Hindlimb muscle (tissue), 1 donor: ENCODE data around the gene MELTF. TPM values are rescaled to one million over a fixed set of nuclear protein-coding genes. Genes with fewer than 3 reads are reported as not detected.
A peak's percentile ranks its signal among the peaks of the same experiment; 100 is the strongest.

Source experiments
- DNase-seq: peaks from one replicate; pipeline ENCODE4 v3.0.0-alpha.2; 2013
- polyA plus RNA-seq: library from polyadenylated mRNA; unstranded; fragments of 120-200 nt; gene quantifications from one replicate; pipeline ENCODE4 v1.2.1, GENCODE V29; 2013; ENCODE audit not compliant: insufficient read length

MELTF gene
- polyA plus RNA-seq, 1 donor, result 11.2 TPM

DNA sequence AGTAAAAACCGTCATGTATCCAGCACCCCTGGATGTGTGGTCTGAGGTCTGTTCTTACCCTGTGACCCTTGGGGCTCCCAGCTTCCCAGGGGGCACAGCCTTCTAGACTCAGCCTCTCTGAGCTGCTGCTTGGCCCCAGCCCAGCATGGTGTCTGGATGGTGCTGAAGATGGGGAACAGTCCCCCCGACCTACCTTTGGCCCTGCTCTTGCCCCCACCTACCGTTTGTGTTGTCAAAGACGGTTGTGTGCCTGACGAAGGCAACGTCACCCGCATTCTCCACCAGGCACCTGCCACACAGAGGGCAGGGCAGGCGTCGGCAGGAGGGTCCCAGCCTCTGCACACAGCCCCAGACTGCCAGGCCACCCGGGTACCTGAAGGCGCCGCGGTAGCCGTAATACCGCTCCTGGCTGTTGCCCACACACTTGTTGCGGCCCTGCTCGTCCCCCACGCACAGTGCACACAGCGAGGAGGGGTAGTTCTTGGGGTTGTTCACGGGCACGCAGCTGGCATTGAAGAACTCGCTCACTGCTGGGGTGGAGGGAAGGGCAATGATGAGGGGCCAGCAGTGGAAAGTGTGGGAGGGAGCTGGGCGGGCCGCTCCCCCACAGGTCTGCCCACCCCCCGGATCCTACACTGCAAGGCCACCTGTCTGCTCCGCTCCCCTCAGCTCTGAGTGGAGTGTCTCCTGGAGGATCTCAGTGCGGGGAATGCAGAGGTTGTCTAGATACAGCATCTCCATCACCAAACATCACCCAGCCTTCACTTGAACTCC is 21.0 kb downstream of the MELTF start:
- DNase-seq, result no peak

- no peak for DNase-seq
Observed at GRCh38 chr3:197007953-197008352, 21.7 kb downstream of the MELTF start.

GRCh38 chr3:197007296-197007940 is 22.2 kb downstream of the MELTF start:
- no peak for DNase-seq

DNA sequence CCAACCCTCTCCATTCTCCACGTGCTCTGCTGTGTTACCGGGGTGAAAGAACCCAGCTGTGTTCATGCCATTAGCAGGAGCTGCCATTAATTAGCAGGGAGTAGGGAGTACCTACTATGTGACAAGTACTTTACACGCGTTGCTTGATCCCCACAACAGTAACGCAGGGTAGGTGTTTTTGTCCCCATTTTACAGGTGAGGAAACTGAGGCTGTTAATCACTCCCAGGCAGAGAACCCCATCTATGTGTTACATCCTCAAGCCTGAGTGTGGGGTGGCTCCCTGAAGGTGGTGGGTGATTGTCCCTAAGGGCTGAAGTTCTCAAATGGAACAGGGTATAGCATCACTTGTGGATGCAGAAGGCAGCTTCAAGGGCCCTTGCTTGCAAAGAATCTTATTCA is 22.8 kb downstream of the MELTF start:
- no peak for DNase-seq

GRCh38 chr3:197006446-197006845 is 23.2 kb downstream of the MELTF start:
- no peak for DNase-seq

DNA sequence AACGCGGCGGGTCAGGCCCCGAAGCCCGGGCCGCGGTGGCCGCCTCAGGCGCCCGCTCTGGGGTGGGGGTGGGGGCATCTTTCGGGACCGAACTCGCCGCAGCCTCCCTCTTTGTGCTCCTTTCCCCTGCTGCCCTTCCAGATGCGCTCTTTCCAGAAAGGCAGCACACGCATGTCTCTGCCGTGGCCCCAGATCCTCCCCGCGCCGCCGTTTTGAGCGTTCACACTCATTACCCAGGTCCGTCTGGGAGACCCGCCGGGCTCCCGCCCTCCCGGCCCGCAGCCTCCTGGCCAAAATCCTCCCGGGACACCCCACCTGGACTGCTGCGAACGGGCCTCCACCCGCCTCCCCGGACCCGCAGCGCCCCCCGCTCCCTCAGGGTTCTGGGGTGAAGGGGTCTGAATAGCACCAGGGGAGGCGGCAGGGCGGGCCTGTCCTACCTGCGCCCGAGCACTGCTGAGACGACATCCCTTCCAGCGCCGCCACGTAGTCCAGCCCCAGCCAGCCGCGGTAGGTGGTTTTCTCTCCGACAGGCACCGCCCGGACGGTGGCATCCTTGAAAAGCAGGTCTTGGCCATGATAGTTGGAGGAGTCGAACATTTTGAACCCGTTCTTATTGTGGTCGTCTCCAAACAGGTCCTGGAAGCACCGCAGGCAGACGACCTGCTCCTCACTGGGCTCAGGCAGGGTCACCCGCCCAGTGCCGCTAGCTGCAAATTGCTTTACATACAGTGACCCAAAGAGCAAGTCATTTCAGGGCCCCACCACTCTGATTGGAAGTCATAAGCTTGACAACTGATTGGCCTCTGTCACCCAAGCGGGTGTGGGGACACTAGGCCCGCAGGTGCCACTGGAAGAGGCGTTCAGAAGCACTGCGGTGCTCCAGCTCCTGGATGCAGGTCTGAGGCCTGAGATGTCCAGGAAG is 25.9 kb downstream of the MELTF start:
- DNase-seq, result no peak

GRCh38 chr3:197002701-197003454 is 26.7 kb downstream of the MELTF start:
- DNase-seq, result peak; percentile 78

- DNase-seq, result no peak
Observed at GRCh38 chr3:197001972-197002700, 27.5 kb downstream of the MELTF start.

DNA sequence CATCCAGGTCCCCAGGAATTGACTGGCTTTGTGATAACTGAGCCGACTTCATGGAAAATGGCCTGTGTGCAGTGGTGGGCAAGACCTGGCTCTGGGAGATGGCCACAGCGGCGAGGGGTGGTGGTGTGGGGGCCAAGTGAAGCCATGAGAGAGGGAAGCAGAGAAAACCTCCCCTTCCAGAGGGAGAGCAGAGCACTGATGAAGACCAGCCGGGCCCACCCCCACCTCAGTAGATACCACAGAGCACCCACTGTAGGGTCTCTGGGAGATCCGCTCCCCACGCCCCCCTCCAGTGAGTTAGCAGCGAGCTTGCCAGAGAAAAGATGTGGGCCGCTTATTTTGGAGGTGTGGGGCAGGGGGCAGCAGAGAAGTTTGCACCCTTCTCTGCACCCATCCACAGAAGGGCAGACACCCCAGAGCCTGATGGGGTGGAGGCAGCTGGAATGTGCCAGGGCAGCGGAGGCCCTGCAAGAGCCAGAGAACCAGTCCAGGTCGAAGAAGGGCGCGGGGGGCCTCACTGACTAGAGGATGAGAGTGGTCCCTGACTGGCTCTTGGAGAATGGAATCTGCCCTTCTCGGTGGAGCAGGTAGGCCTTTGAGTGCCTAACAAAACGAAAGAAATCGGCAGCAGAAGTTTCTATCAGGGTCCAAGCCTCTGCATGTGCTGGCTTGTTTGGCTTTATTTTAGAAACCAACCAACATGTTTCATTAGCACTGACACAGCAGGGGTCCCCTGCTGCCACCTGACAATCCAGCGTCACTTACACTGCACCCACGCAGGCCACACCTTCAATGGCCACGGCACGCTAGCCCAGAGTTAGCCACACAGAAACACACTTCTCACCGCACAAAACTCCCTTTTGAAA is 28.3 kb downstream of the MELTF start:
- DNase-seq, result no peak

DNA sequence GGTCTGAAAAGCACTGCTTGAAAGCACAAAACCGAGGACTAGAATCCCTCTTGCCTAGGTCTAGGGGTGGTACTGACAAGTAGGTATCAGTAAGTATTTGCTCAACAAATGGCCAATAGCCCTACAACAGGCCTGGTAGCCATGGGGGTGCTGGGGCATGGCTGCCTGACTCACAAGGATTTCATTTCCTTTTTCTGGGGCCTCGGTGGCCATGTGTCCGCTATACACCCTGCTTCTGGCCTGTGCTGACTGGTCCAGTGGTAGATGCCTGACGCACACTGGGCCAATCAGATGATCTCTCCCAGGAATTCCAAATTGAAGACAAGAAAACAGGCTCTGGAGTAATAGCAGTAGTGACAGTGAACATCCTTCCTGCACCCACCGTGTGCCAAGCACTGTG is 29.4 kb downstream of the MELTF start:
- no peak for DNase-seq

DNA sequence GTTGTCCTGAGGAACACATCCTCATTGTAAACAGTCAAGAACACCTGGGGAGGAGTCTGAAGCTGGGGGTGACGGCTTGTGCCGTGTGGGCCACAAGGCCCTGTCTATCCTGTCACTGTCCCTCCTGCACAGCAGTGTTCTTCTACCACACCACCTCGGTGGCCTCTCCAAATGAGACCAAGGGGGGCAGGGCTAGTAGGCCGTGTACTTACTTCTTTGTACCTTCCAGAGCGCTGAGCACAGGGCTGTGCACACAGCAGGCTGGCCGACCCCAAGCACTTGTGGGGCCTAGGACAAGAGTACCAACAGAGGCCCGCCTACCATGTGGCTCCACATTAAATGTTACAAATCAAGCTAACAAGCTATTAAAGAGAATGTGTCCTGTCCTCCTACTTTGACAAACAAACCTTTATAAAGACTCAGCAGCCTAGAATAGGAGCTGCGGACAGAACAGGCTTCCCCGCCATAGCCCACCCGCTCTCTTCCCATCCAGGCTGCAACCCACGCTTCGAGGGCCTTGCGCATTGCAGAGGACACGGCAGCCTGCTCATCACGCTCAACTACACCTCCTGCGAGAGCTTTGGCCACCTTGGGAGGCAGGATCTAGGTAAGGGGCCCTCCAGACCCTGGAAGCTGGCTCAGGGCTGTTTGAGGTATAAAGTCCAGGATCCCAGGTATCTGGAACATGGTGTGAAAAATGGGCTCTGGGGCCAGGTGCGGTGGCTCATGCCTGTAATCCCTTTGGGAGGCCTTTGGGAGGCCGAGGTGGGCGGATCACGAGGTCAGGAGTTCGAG is 30.5 kb downstream of the MELTF start:
- no peak for DNase-seq

DNA sequence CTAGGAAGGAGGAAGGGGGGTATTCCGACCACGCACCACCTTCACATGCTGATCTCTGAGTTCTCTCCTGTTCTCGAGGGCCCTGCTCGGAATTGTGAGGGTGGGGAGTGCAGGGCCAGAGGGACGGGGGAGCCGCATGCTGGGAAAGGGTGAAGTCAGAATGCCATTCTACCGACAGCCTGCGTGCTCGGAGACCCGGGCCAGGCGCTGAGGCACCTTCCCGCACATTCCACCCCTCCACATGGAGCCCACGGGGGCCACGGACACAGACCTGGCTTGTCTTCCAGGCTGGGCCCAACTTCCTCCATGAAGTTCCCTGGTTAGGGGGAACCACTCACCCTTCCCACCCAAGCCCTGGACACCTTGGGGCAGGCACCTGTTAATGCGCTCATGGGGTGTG is 32.3 kb downstream of the MELTF start:
- DNase-seq, result no peak

DNA sequence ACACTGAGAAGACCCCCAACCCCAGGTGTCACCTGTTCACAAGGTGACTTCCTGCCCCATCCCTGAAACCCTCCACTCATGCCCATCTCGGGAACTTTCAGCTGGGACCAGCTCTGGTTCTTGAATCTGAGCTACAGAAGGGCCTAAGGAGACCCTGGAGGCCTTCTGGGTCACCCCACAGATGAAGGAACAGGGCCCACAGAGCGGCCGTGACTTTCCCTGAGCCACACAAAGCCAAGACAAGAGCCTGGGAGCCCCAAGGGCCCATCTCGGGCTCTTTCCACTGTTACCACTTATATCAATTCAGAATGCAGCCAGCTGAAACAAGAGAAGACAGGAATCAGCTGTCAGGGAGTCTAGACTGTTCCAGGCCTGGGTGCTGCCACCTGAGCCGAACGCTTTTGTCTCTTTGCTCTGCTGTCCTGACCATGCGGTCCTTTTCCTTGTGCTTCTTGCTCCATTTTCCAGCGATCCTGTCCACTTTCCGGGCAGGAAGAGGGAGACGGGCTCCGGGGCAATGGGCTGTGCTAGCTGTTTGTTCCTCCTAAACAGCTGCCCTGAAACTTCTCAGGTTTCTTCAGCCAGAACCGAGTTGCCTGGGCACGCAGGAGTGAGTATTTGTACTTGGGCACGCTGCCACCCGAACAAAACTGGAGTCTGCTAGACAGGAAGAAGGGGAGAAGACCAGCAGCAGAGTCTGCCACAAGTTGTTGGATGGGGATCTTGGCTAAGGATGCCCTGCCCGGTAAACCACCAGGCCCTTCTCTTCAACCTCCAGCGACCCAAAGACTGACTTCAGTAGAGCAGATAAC is 33.0 kb downstream of the MELTF start:
- no peak for DNase-seq

DNA sequence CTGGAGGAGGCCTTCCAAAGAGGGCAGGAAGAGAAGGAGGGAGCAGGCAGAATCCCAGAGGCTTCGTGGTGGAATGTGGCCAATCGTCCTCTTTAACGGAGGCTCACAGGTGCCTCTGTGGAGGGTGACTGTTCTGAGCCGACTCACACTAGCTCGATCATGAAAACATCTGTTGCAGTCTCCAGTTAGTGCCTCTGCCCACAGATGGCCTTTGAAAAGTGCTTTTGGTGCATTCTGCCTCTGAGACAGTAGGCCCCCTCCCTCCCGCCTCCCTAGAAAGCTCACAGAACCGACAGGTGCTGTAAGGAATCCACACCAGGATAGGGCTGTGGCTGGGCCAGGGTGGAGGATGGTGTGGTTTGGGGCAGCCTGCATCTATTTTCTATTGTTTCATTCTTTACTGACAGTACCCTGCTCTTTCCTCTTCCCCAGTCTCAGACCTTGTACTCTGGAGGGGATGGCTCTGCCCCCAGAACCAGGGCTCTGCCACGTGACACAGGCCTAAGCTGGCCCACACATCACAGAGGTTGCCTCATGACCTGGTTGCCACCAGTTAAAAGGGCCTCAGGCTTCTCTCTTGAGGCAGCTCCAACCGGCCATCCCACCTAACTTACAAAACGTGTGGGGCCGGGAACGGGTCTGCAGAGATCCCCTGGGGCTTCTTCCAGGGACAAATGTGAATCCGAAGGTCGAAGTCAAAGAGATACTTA is 33.8 kb downstream of the MELTF start:
- no peak for DNase-seq

DNA sequence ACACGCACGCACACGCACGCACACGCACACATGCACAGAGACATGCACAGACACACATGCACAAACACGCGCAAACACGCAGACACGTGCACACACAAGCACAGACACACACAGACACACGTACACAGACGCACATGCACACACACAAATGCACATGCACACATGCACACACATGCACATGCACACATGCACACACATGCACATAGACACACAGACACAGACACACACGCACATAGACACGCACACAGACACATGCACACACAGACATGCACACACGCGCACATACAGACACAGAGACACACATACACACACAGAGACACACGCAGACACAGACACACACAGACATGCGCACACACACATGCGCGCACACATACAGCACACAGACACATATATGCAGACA is 34.6 kb downstream of the MELTF start:
- no peak for DNase-seq

- no peak for DNase-seq
Observed at GRCh38 chr3:196994056-196994455, 35.6 kb downstream of the MELTF start.

GRCh38 chr3:196992461-196993065 is 37.1 kb downstream of the MELTF start:
- DNase-seq, result no peak
